Measurements from ENCODE around the gene CD6.

CD6 gene

GRCh38 chr11:61019037-61019831 is 47.8 kb downstream of the CD6 start:
- TF ChIP-seq REST (IDR thresholded peaks at IDR 0.05; ENCODE audit: insufficient read depth in 1 of 2, low read depth in 2 of 2, low read length in 2 of 2), result no peak

- TF ChIP-seq FOXP2 (optimal IDR thresholded peaks at IDR 0.05; ENCODE audit: borderline replicate concordance, extremely low read depth, extremely low read length, insufficient read depth) (no peak), REST (IDR thresholded peaks at IDR 0.05; ENCODE audit: insufficient read depth in 1 of 2, low read depth in 2 of 2, low read length in 2 of 2) (no peak), SIN3A (IDR thresholded peaks at IDR 0.05; ENCODE audit: borderline replicate concordance, insufficient read depth, low read length) (no peak), POLR2AphosphoS5 (IDR thresholded peaks at IDR 0.05; ENCODE audit: low read depth, low read length) (no peak), TAF1 (IDR thresholded peaks at IDR 0.05; ENCODE audit: borderline replicate concordance, insufficient read depth, low read length) (no peak)
Observed at GRCh38 chr11:61019832-61020405, 48.4 kb downstream of the CD6 start.

- TF ChIP-seq POLR2AphosphoS5 (IDR thresholded peaks at IDR 0.05; ENCODE audit: low read depth, low read length), result no peak
- no peak for TF ChIP-seq SIN3A (IDR thresholded peaks at IDR 0.05; ENCODE audit: borderline replicate concordance, insufficient read depth, low read length)
- no peak for TF ChIP-seq FOXP2 (optimal IDR thresholded peaks at IDR 0.05; ENCODE audit: borderline replicate concordance, extremely low read depth, extremely low read length, insufficient read depth)
- TF ChIP-seq REST (IDR thresholded peaks at IDR 0.05; ENCODE audit: insufficient read depth in 1 of 2, low read depth in 2 of 2, low read length in 2 of 2), result no peak
- no peak for TF ChIP-seq TAF1 (IDR thresholded peaks at IDR 0.05; ENCODE audit: borderline replicate concordance, insufficient read depth, low read length)
Observed at GRCh38 chr11:61020551-61021235, 49.2 kb downstream of the CD6 start.

GRCh38 chr11:61021661-61022212 is 50.3 kb downstream of the CD6 start:
- TF ChIP-seq TAF1 (IDR thresholded peaks at IDR 0.05; ENCODE audit: borderline replicate concordance, insufficient read depth, low read length) (no peak), REST (IDR thresholded peaks at IDR 0.05; ENCODE audit: insufficient read depth in 1 of 2, low read depth in 2 of 2, low read length in 2 of 2) (no peak), SIN3A (IDR thresholded peaks at IDR 0.05; ENCODE audit: borderline replicate concordance, insufficient read depth, low read length) (no peak), FOXP2 (optimal IDR thresholded peaks at IDR 0.05; ENCODE audit: borderline replicate concordance, extremely low read depth, extremely low read length, insufficient read depth) (no peak), POLR2AphosphoS5 (IDR thresholded peaks at IDR 0.05; ENCODE audit: low read depth, low read length) (no peak)

Data from PFSK-1 (cell line).